GM12878 (cell line): ENCODE measurements around the gene XAGE1B.
"Not testable (repeated sequence)": the region's sequence is repeated elsewhere in the genome, so short reads cannot be mapped to it uniquely, and the experiment has no call there.

ENCODE experiments used
- CTCF ChIP-seq, 3 experiments: IDR thresholded peaks in 2 of 3; conservative IDR thresholded peaks in 1 of 3; 2 replicates each; pipeline ENCODE4 v1.5.1; 2011; ENCODE audit warnings: low read depth in 3 of 3, low read length in 3 of 3, mild to moderate bottlenecking in 3 of 3, control low read depth in 2 of 3, moderate library complexity in 2 of 3, inconsistent platforms in 1 of 3, mixed read lengths in 1 of 3; ENCODE audit not compliant: control insufficient read depth in 2 of 3, insufficient read depth in 1 of 3; ENCODE audit errors: extremely low read depth in 1 of 3
- EZH2 ChIP-seq: IDR thresholded peaks from 2 replicates; pipeline ENCODE4 v1.6.1; 2012; ENCODE audit warnings: low read depth, mild to moderate bottlenecking, control low read depth, inconsistent platforms, low read length, borderline replicate concordance; ENCODE audit not compliant: control insufficient read depth
- FOXM1 ChIP-seq: IDR thresholded peaks from 2 replicates; pipeline ENCODE4 v1.6.1; 2012; ENCODE audit warnings: low read depth, mild to moderate bottlenecking, inconsistent platforms, low read length, moderate library complexity
- POLR2A ChIP-seq: IDR thresholded peaks from 2 replicates; pipeline ENCODE4 v1.6.1; 2011; ENCODE audit warnings: low read depth, mild to moderate bottlenecking, low read length
- RBBP5 ChIP-seq: fragments of 200-600 bp; sonication (generic); conservative IDR thresholded peaks from 2 replicates; pipeline ENCODE4 v1.6.1; 2016
- SIN3A ChIP-seq: IDR thresholded peaks from 2 replicates; pipeline ENCODE4 v1.6.1; 2012; ENCODE audit warnings: low read depth, low read length, improper control_type of control experiment
- SRF ChIP-seq, 2 experiments: IDR thresholded peaks; 2 replicates each; pipeline ENCODE4 v1.6.1; 2011; ENCODE audit warnings: low read depth in 2 of 2, low read length in 2 of 2, mild to moderate bottlenecking in 1 of 2, moderate library complexity in 1 of 2
- ZNF24 ChIP-seq: fragments of 450-650 bp; IDR thresholded peaks from 2 replicates; pipeline ENCODE4 v1.6.1; 2017; ENCODE audit warnings: antibody characterized with exemption, mild to moderate bottlenecking
- TF ChIP-seq, protein P1 (sequence below): IDR thresholded peaks from 2 replicates; pipeline ENCODE4 v1.6.1; 2011; ENCODE audit warnings: low read depth, low read length, improper control_type of control experiment, borderline replicate concordance

DNA sequence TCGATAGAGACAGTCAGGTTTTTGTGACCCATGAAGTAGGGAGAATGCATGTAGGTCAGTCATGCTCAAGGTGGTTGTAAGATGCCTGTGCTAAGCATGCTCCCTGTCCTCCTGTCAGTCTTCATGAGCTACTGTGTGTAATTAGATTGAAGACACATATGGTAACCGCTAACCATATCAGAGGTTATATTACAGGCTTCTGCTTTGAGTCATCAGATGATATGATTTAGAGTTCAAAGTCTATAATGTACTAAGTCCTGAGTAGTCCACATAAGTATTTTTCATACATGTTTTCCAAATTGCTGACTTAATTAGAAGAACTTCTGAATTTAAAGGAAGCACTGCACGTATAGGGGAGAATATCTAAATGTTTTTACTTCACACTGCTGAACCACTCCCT is 31.9 kb upstream of the XAGE1B start:
- TF ChIP-seq CTCF (IDR thresholded peaks at IDR 0.05 in 2 of 3, conservative IDR thresholded peaks at IDR 0.05 in 1 of 3; ENCODE audit: control insufficient read depth in 2 of 3, extremely low read depth in 1 of 3, insufficient read depth in 1 of 3, low read depth in 3 of 3, low read length in 3 of 3); ZNF24; SIN3A; POLR2A; SRF (IDR thresholded peaks at IDR 0.05; ENCODE audit: low read depth in 2 of 2, low read length in 2 of 2); EZH2; FOXM1; RBBP5: not testable (repeated sequence)
- TF ChIP-seq, protein P1, sequence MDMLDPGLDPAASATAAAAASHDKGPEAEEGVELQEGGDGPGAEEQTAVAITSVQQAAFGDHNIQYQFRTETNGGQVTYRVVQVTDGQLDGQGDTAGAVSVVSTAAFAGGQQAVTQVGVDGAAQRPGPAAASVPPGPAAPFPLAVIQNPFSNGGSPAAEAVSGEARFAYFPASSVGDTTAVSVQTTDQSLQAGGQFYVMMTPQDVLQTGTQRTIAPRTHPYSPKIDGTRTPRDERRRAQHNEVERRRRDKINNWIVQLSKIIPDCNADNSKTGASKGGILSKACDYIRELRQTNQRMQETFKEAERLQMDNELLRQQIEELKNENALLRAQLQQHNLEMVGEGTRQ = not testable (repeated sequence)
